Cardiac fibroblast (primary cell): ENCODE results near the gene CLDN22.

Source experiments
- DNase-seq, 2 donors: peaks; one replicate each; pipeline versions ENCODE4 v3.0.0 to v3.0.0-alpha.2; 2010; ENCODE audit warnings: low read depth in 2 of 2
- H3K4me3 ChIP-seq, 2 donors: replicated peaks in 1 of 2; 1 replicate in 1 of 2; 2 replicates in 1 of 2; pipeline ENCODE4 v1.5.1; 2011; ENCODE audit warnings: low read depth in 2 of 2, low read length in 2 of 2, mild to moderate bottlenecking in 2 of 2, moderate library complexity in 1 of 2
- TF ChIP-seq, protein P1 (sequence below): IDR thresholded peaks from one replicate; pipeline ENCODE4 v1.5.1; 2011; ENCODE audit warnings: low read depth, mild to moderate bottlenecking, low read length, inconsistent platforms

The CLDN22 gene

DNA sequence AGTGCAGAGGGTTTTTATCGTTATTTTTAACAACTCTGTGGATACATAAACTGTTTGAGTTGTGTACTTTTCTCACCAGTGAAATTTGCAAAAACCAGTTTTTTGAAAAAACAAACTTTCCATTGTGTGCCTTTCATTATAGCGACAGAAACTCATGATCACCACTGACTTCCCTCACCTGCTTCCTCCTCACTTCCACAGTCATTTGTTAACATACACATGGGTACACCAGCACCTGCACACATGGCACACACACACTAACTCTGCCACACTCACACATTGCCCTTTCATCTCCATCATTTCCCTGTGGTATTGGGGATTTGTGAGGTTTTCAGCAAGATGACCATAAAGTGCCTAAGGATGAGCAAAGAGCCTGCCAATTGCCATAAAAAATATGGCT is 20.6 kb downstream of the CLDN22 start:
- no peak overlapping the region for H3K4me3 ChIP-seq
- DNase-seq, result no peak
- TF ChIP-seq, protein P1, sequence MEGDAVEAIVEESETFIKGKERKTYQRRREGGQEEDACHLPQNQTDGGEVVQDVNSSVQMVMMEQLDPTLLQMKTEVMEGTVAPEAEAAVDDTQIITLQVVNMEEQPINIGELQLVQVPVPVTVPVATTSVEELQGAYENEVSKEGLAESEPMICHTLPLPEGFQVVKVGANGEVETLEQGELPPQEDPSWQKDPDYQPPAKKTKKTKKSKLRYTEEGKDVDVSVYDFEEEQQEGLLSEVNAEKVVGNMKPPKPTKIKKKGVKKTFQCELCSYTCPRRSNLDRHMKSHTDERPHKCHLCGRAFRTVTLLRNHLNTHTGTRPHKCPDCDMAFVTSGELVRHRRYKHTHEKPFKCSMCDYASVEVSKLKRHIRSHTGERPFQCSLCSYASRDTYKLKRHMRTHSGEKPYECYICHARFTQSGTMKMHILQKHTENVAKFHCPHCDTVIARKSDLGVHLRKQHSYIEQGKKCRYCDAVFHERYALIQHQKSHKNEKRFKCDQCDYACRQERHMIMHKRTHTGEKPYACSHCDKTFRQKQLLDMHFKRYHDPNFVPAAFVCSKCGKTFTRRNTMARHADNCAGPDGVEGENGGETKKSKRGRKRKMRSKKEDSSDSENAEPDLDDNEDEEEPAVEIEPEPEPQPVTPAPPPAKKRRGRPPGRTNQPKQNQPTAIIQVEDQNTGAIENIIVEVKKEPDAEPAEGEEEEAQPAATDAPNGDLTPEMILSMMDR, result no peak

DNA sequence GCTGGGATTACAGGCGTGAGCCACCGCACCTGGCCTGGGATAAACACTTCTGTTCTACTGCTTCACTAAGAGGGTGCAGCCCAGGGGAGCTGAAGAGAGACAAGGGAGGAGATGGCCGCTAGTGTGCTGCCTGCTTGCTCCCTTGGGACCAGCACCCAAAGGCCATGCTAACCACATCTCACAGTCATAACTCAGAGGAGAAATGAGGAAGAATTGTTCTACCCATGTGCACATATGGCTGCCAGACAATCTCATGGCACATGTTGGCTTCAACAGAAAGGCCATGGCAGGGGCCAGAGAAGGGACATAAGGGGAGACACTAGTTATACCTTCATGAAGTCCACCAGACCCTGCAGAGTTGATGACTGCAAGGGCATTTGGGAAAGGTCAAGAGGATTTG is 22.4 kb downstream of the CLDN22 start:
- TF ChIP-seq, protein P1, result no peak
- no peak overlapping the region for H3K4me3 ChIP-seq
- no peak for DNase-seq

DNA sequence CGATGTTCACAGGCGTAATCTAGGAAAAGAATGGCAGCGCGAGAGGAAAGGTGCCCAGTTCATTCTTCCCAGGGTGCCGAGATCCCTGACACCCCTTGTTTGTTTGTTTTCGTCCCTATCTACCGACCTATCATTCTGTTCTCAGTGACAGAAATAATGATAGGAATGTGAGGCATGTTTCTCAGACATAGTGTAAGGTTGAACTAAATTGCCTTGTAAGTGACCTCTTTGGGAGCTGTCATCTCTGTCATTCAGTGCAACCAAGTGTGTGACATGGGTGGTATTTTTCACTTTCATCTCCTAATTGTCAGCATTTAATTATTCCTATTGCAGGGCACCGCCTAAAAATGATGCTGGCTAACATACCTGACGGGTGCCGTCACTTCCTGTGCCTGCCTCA is 24.4 kb downstream of the CLDN22 start:
- TF ChIP-seq, protein P1, result no peak
- no peak overlapping the region for H3K4me3 ChIP-seq
- DNase-seq, result no peak

DNA sequence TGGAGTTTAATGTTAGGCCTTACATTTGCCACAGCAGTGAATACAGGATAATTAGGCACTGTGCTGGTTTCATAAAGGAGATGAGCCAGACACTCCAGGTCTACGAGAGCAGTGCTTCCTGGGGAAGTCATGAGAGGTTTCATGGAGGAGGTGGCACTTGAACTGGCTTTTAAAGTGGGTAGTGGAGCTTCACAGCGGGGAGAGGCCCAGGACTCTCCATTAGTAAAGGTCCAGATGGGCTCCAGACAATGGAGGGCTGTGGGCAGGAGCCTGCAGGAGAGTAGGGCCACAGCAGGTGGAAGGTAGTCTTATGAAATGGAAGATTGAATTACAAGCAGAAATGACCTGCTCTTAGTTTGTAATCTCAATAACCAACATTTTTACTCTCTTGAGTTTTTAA is 29.0 kb downstream of the CLDN22 start:
- DNase-seq, result no peak
- TF ChIP-seq, protein P1, result no peak

DNA sequence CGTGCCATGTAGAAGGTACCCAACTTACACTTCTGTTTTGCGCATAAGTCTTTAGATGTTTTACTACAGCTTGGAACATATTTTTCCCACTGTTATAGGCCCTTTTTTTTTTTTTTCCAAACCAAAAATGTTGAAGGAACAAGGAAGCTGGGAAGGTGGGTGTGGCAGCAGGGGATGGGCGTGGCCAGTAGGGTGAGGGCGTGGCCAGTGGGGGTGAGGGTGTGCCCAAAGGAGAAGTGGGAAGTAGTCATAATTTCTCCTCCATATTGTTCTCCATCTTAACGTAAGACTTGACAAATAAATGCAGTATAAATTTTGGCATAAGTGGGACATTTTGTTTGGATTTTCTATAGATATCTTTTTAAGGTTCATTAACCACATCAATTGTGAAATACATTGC is 30.4 kb downstream of the CLDN22 start:
- TF ChIP-seq, protein P1, result no peak
- no peak overlapping the region for H3K4me3 ChIP-seq
- no peak for DNase-seq

More for the DNA sequence above, 29.0 kb downstream of the CLDN22 start:
- no peak overlapping the region for H3K4me3 ChIP-seq

DNA sequence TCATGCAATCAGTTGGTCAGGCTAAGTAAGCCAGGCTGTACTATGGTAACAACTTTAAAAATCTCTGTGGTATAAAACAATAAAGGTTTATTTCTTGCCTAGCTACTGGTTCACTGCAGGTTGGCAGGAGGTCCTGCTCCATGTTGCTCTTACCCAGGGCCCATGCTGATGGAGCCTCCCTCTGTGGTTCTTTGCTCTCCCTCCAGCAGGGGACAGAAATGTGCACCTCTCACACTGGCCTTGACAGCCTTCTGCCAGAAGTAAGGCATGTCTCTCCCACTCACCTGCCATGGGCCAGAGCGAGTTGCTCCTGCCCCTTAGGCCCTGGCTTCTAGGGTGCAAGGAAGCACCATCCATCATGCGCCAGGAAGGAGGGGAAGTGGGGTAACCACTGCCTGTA is 31.1 kb downstream of the CLDN22 start:
- H3K4me3 ChIP-seq, result no peak overlapping the region
- DNase-seq, result no peak
- TF ChIP-seq, protein P1, result peak; percentile 10

DNA sequence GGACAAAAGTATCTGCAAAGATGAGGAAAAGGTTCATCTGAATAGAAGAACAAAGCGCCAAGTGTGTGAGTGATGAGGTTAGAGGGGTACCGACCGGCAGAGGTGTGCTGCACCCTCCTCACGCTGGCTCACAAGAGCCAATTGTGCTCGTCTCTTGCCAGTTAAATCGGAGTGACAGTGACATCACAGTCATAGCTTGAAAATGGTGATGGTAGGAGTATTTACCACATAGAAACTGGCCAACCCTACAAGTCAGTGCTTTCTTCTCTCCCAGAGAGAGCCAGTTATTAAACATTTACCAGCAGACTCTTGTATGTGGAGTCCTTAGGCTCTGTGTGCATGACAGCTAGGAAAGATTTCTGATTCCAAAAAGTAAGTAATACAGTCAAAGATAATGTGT is 32.4 kb downstream of the CLDN22 start:
- TF ChIP-seq, protein P1, result no peak
- DNase-seq, result no peak
- no peak overlapping the region for H3K4me3 ChIP-seq
